ENCODE data around the gene ATP6V0A4. TPM values are rescaled to one million over a fixed set of nuclear protein-coding genes. Genes with fewer than 3 reads are reported as not detected.

ATP6V0A4 gene
- total RNA-seq, 1 experiment from 2014 or later, result 1.1 TPM

- ChIA-PET CTCF (no interaction called here), POLR2A (interaction anchor here (0.6 kb wide), 1 partner anchor 60 kb away, joined by 3 read pairs; no protein-coding TSS in a partner anchor)
- Mint-ChIP-seq H3K36me3 (0 out of 2 replicates have a peak, but pooled peaks cover 2% of the 10 kb centered on the region), H3K27me3 (ENCODE audit: low read depth) (no peaks in the 10 kb centered on the region), H3K4me1 (peaks cover 15% of the 10 kb centered on the region), H3K9me3 (peaks cover 6% of the 10 kb centered on the region), H3K27ac (no peak overlapping the region), H3K4me3 (no peak overlapping the region)
- ATAC-seq, result no peak
- TF ChIP-seq NFATC4 (CRISPR knock-in tag; IDR thresholded peaks at IDR 0.05) (no peak), ZNF232 (CRISPR knock-in tag; IDR thresholded peaks at IDR 0.05) (no peak), JAZF1 (CRISPR knock-in tag; IDR thresholded peaks at IDR 0.05) (no peak), HMGXB4 (CRISPR knock-in tag; IDR thresholded peaks at IDR 0.05) (no peak), ZNF138 (CRISPR knock-in tag; conservative IDR thresholded peaks at IDR 0.05) (no peak), ZNF425 (CRISPR knock-in tag; conservative IDR thresholded peaks at IDR 0.05) (no peak)
- TF ChIP-seq, protein P1, sequence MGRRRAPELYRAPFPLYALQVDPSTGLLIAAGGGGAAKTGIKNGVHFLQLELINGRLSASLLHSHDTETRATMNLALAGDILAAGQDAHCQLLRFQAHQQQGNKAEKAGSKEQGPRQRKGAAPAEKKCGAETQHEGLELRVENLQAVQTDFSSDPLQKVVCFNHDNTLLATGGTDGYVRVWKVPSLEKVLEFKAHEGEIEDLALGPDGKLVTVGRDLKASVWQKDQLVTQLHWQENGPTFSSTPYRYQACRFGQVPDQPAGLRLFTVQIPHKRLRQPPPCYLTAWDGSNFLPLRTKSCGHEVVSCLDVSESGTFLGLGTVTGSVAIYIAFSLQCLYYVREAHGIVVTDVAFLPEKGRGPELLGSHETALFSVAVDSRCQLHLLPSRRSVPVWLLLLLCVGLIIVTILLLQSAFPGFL (CRISPR knock-in tag; IDR thresholded peaks at IDR 0.05; ENCODE audit: borderline replicate concordance), result no peak
- no peak for DNase-seq (ENCODE audit: low spot score)
Measured at GRCh38 chr7:138825049-138825721, 27.2 kb upstream of the ATP6V0A4 start.

DNA sequence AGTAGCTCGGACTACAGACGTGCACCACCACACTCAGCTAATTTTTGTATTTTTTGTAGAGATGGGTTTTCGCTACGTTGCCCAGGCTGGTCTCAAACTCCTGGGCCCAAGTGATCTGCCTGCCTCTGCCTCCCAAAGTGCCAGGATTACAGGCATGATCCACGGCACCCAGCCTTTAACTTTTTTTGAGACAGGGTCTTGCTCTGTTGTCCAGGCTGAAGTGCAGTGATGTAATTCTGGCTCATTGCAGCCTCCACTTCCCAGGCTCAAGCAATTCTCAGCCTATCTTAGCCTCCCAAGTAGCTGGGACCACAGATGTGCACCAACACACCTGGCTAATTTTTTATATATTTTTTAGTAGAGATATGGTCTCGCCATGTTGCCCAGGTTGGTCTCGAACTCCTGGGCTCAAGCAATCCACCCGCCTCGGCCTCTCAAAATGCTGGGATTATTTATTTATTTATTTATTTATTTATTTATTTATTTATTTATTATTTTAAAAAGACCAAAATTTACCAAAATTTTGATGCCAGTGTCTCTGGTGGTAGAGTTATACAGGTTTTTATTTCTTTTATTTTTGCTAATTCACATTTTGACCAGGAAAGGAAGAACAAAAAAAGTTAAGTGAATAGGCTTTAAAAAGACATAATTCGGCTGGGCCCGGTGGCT, 25.0 kb upstream of the ATP6V0A4 start:
- peak; percentile 58; the same call in 1 of the 2 replicates for TF ChIP-seq ZNF121 (CRISPR knock-in tag; IDR thresholded peaks at IDR 0.05)
- TF ChIP-seq IRF2 (CRISPR knock-in tag; IDR thresholded peaks at IDR 0.05; ENCODE audit: borderline replicate concordance, low read depth), result no peak
- ChIA-PET POLR2A (no interaction called here), CTCF (interaction anchor here (0.7 kb wide), 1 partner anchor 870 kb away, joined by 3 read pairs; no protein-coding TSS in a partner anchor)
- ATAC-seq, result no peak
- no peak for DNase-seq (ENCODE audit: low spot score)
- Mint-ChIP-seq H3K27me3 (ENCODE audit: low read depth) (no peaks in the 10 kb centered on the region), H3K4me3 (no peak overlapping the region), H3K36me3 (0 out of 2 replicates have a peak, but pooled peaks cover 2% of the 10 kb centered on the region), H3K4me1 (peaks cover 15% of the 10 kb centered on the region), H3K9me3 (peaks cover 6% of the 10 kb centered on the region), H3K27ac (no peak overlapping the region)

DNA sequence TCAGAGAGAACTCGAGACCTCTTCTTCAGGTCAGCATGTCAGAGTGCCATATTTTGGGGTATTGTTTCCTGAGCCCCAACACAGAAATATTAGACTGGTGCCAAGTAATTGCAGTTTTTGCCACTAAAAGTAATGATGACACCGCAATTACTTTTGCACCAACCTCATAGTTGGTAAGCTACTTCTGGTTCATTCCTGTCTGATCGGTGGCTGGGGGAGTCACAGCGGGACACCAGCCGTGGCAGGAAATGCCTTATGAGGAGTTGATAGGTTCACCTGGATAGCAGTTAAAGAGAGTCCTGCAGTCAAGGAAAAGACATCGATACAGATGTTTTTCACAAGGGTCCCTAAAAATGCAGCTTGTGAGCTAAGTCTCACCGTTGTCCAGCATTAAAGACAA, 23.9 kb upstream of the ATP6V0A4 start:
- CTCF ChIA-PET, result no interaction called here
- no peak overlapping the region for H3K4me3 Mint-ChIP-seq
- H3K9me3 Mint-ChIP-seq, result peaks cover 6% of the 10 kb centered on the region
- POLR2A ChIA-PET, result no interaction called here
- H3K27me3 Mint-ChIP-seq (ENCODE audit: low read depth), result no peaks in the 10 kb centered on the region
- 0 out of 2 replicates have a peak, but pooled peaks cover 2% of the 10 kb centered on the region for H3K36me3 Mint-ChIP-seq
- peaks cover 15% of the 10 kb centered on the region for H3K4me1 Mint-ChIP-seq
- DNase-seq (ENCODE audit: low spot score) (no peak), ATAC-seq (peak; percentile 68)
- H3K27ac Mint-ChIP-seq, result no peak overlapping the region
- no peak for TF ChIP-seq ZNF396 (CRISPR knock-in tag; IDR thresholded peaks at IDR 0.05; ENCODE audit: borderline replicate concordance)
- TF ChIP-seq ZNF232 (CRISPR knock-in tag; IDR thresholded peaks at IDR 0.05), result no peak
- TF ChIP-seq ESRRA (CRISPR knock-in tag; IDR thresholded peaks at IDR 0.05; ENCODE audit: borderline replicate concordance), result no peak
- TF ChIP-seq E2F4 (CRISPR knock-in tag; IDR thresholded peaks at IDR 0.05; ENCODE audit: borderline replicate concordance, low read depth), result no peak
- no peak for TF ChIP-seq KAT7 (CRISPR knock-in tag; IDR thresholded peaks at IDR 0.05; ENCODE audit: borderline replicate concordance)
- no peak for TF ChIP-seq NFE2L1 (CRISPR knock-in tag; IDR thresholded peaks at IDR 0.05)
- TF ChIP-seq, protein P2, sequence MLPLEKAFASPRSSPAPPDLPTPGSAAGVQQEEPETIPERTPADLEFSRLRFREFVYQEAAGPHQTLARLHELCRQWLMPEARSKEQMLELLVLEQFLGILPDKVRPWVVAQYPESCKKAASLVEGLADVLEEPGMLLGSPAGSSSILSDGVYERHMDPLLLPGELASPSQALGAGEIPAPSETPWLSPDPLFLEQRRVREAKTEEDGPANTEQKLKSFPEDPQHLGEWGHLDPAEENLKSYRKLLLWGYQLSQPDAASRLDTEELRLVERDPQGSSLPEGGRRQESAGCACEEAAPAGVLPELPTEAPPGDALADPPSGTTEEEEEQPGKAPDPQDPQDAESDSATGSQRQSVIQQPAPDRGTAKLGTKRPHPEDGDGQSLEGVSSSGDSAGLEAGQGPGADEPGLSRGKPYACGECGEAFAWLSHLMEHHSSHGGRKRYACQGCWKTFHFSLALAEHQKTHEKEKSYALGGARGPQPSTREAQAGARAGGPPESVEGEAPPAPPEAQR (CRISPR knock-in tag; IDR thresholded peaks at IDR 0.05), result no peak
- no peak for TF ChIP-seq RELA (CRISPR knock-in tag; IDR thresholded peaks at IDR 0.05; ENCODE audit: borderline replicate concordance)
- no peak for TF ChIP-seq GRHL2 (CRISPR knock-in tag; IDR thresholded peaks at IDR 0.05; ENCODE audit: insufficient replicate concordance, severe bottlenecking)
- no peak for TF ChIP-seq ZMAT4 (CRISPR knock-in tag; IDR thresholded peaks at IDR 0.05)
- no peak for TF ChIP-seq EMX1 (CRISPR knock-in tag; IDR thresholded peaks at IDR 0.05)
- TF ChIP-seq MLX (CRISPR knock-in tag; IDR thresholded peaks at IDR 0.05), result no peak
- no peak for TF ChIP-seq ZNF671 (CRISPR knock-in tag; IDR thresholded peaks at IDR 0.05)
- no peak for TF ChIP-seq FOXK1 (CRISPR knock-in tag; IDR thresholded peaks at IDR 0.05)
